Measurements from ENCODE around the gene RBM15B.

GRCh38 chr3:51374456-51374855, 16.6 kb upstream of the RBM15B start:
- TF ChIP-seq, protein P1, sequence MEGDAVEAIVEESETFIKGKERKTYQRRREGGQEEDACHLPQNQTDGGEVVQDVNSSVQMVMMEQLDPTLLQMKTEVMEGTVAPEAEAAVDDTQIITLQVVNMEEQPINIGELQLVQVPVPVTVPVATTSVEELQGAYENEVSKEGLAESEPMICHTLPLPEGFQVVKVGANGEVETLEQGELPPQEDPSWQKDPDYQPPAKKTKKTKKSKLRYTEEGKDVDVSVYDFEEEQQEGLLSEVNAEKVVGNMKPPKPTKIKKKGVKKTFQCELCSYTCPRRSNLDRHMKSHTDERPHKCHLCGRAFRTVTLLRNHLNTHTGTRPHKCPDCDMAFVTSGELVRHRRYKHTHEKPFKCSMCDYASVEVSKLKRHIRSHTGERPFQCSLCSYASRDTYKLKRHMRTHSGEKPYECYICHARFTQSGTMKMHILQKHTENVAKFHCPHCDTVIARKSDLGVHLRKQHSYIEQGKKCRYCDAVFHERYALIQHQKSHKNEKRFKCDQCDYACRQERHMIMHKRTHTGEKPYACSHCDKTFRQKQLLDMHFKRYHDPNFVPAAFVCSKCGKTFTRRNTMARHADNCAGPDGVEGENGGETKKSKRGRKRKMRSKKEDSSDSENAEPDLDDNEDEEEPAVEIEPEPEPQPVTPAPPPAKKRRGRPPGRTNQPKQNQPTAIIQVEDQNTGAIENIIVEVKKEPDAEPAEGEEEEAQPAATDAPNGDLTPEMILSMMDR (IDR thresholded peaks at IDR 0.05): no peak
- TF ChIP-seq EZH2 (IDR thresholded peaks at IDR 0.05; ENCODE audit: borderline replicate concordance, insufficient read depth, low read depth, low read length, poor library complexity, severe bottlenecking): no peak
